ENCODE data around the gene C2CD2. TPM values are rescaled to one million over a fixed set of nuclear protein-coding genes. Genes with fewer than 3 reads are reported as not detected.

The C2CD2 gene
- total RNA-seq, 4 donors from 2014 or later: 3.0 to 15.7 (median 7.4) TPM

DNA sequence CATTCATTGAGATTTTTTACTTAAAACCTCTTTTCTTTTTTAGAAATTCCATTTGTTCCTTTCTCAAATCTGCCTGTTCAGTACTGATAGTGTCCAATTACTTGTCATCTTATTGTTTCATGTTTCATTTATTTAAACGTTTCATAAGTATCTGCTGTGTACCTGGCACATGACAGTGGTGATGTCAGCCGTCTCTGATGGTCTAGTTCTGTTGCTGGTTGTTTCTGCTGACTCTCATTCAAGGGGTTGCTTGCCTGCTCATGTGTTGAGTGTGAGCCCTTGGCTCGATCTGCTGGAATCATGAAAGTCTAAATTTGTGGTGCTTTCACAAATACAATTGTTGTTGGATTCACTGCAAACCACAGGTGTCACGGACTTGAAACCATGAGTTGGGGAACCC, 25.5 kb upstream of the C2CD2 start:
- 64 to 65% methylated on average over 4 of the region's 4 CpGs for WGBS, 2 donors (ENCODE audit: low coverage in 1 of 2)
- in situ Hi-C loops (cut with MboI; ENCODE audit: low pct_ligation_motif_present in 1 of 4, low pct_unique_long_range_greater_than_20kb in 1 of 4, low sequenced_read_pairs in 3 of 4): no loop called here
- intact Hi-C loops (cut with DNase I; ENCODE audit: low total_unique reads): no loop called here
- Histone ChIP-seq H3K36me3 (no peaks in the 10 kb centered on the region), H3K4me1 (peaks cover 0 to 3% (median 1%) of the 10 kb centered on the region in 4 donors), H3K27me3 (no peaks in the 10 kb centered on the region), H3K27ac (no peak overlapping the region), H3K9me3 (peaks cover 0 to 6% of the 10 kb centered on the region in 2 donors), H3K4me3 (no peak overlapping the region)
- TF ChIP-seq, protein P1, sequence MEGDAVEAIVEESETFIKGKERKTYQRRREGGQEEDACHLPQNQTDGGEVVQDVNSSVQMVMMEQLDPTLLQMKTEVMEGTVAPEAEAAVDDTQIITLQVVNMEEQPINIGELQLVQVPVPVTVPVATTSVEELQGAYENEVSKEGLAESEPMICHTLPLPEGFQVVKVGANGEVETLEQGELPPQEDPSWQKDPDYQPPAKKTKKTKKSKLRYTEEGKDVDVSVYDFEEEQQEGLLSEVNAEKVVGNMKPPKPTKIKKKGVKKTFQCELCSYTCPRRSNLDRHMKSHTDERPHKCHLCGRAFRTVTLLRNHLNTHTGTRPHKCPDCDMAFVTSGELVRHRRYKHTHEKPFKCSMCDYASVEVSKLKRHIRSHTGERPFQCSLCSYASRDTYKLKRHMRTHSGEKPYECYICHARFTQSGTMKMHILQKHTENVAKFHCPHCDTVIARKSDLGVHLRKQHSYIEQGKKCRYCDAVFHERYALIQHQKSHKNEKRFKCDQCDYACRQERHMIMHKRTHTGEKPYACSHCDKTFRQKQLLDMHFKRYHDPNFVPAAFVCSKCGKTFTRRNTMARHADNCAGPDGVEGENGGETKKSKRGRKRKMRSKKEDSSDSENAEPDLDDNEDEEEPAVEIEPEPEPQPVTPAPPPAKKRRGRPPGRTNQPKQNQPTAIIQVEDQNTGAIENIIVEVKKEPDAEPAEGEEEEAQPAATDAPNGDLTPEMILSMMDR (IDR thresholded peaks at IDR 0.05): no peak
- TF ChIP-seq EP300 (IDR thresholded peaks at IDR 0.05; ENCODE audit: low read depth): no peak
- no peak for TF ChIP-seq POLR2A (IDR thresholded peaks at IDR 0.05)
- TF ChIP-seq POLR2AphosphoS5 (IDR thresholded peaks at IDR 0.05): no peak
- DNase-seq: no peak

DNA sequence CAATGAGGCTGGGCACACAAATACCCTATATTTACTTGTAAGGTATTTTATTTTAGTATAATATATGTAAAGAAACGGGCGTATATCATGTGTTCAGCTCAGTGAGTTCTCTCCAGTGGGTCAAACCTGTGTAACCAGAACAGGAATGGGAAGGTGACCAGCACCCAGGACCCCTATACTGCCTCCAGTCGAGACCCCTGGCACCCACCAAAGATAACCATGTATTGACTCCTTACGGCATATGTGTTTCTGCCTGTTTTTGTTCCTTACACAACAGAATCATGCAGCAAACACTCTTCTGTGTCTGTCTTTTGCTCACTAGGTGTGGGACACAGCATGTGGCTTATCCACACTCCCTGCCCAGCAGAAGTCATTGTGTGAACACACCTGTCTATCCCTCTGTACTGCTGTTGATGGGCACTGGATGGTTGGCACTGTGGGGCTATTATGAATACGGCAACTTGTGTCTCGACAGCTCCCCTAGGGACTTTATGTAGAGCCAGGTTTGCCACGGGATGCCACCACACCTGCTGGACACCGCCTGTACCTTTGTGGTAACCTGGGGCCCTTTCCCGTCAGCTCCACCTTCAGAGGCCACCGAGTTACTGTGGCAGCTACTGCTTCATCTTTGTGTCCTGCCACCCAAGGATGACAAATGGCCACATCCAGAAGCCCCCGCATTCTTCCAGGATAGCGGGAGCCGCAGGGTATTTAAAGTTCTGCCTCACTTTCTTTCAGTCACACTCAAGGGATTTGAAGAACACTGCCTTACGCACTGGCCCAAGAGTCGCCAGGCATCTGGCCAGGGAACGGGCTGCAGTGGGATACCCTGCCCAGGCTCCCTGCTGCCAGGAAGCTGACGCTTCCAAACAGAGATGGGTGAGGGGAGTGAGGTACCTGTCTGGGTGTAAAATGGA, 23.5 kb upstream of the C2CD2 start:
- intact Hi-C loops (cut with DNase I; ENCODE audit: low total_unique reads) (no loop called here), in situ Hi-C loops (cut with MboI; ENCODE audit: low pct_ligation_motif_present in 1 of 4, low pct_unique_long_range_greater_than_20kb in 1 of 4, low sequenced_read_pairs in 3 of 4) (no loop called here)
- H3K27ac ChIP-seq: no peak overlapping the region
- no peak overlapping the region for H3K4me3 ChIP-seq
- peaks cover 0 to 6% of the 10 kb centered on the region in 2 donors for H3K9me3 ChIP-seq
- DNase-seq: no peak
- H3K4me1 ChIP-seq: peaks cover 0 to 15% (median 9%) of the 10 kb centered on the region in 4 donors
- WGBS, 2 donors (ENCODE audit: low coverage in 1 of 2): 87 to 88% methylated on average over 6 to 15 of the region's 17 CpGs
- H3K27me3 ChIP-seq: no peaks in the 10 kb centered on the region
- H3K36me3 ChIP-seq: no peaks in the 10 kb centered on the region
- TF ChIP-seq POLR2AphosphoS5 (IDR thresholded peaks at IDR 0.05) (no peak), POLR2A (IDR thresholded peaks at IDR 0.05) (no peak), EP300 (IDR thresholded peaks at IDR 0.05; ENCODE audit: low read depth) (no peak)
- TF ChIP-seq, protein P1 (IDR thresholded peaks at IDR 0.05): no peak

DNA sequence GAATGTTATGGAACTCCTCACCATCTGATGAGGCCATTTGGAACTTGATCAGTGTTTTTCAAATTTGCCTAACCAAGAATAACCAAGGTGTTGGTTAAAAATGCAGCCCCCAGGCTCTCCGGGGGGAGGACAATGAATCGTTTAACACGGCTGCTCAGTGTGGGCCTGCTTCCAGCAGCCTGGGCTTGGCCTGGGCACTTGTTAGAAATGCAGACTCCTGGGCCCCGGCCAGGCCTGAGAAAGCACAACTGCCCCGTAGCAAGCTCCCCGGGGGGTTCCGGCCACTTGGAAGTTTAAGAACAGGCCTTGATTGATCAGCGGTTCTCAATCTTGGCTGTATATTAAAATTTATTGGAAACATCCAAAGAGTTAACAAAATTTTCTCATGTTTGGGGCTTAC, 22.8 kb upstream of the C2CD2 start:
- TF ChIP-seq POLR2A (IDR thresholded peaks at IDR 0.05): no peak
- TF ChIP-seq POLR2AphosphoS5 (IDR thresholded peaks at IDR 0.05): no peak
- TF ChIP-seq, protein P1 (IDR thresholded peaks at IDR 0.05): no peak
- TF ChIP-seq EP300 (IDR thresholded peaks at IDR 0.05; ENCODE audit: low read depth): no peak
- Histone ChIP-seq H3K27me3 (no peaks in the 10 kb centered on the region), H3K4me1 (peaks cover 0 to 15% (median 9%) of the 10 kb centered on the region in 4 donors), H3K36me3 (no peaks in the 10 kb centered on the region), H3K27ac (no peak overlapping the region), H3K9me3 (peaks cover 0 to 6% of the 10 kb centered on the region in 2 donors), H3K4me3 (no peak overlapping the region)
- in situ Hi-C loops (cut with MboI; ENCODE audit: low pct_ligation_motif_present in 1 of 4, low pct_unique_long_range_greater_than_20kb in 1 of 4, low sequenced_read_pairs in 3 of 4) (no loop called here), intact Hi-C loops (cut with DNase I; ENCODE audit: low total_unique reads) (no loop called here)
- WGBS, 2 donors (ENCODE audit: low coverage in 1 of 2): 91 to 100% methylated on average over 2 to 8 of the region's 8 CpGs
- no peak for DNase-seq

DNA sequence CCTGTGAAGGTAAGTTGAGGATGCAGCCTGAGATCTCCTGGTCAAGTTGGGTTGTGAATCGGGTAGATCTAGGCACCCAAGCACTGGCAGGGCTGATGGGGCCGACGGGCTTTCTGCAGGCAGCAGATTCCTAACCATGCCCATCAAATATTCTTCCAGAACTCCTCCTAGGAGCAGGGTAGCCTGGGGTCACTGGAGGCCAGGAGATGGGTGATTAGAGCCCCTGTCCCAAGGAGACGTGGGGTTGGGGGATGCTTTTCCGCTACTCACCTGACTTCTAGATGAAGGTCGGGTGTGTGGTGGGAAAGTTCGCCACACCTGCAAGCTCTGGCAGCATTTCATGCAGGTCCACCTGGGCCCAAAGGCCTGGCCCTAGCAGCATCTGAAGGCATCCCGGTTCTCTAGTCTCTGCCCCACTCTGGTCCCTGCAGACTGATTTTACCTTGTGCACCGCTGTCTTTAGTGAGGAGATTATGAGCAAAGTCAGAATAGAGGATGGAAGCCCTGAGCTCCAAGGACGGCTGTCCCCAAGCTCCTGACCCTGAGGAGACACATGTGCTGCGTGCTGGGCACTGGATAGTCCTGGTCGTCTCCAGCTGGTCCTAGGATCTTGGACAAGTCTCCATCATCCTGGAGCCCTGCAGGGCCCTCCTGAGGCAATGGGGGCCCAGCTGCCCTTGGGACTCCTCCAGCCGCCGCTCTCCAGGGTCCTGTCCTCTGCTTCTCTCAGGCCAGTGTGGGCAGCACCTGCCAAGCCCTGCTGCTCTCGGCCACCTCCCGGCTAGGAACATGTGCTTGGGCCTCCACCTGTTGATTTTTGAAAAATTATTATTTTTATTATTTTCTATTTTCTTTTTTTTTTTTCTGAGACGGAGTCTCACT, 21.8 kb upstream of the C2CD2 start:
- Histone ChIP-seq H3K27me3 (no peaks in the 10 kb centered on the region), H3K4me1 (peaks cover 0 to 15% (median 9%) of the 10 kb centered on the region in 4 donors), H3K27ac (no peak overlapping the region), H3K36me3 (no peaks in the 10 kb centered on the region), H3K4me3 (no peak overlapping the region), H3K9me3 (peaks cover 0 to 6% of the 10 kb centered on the region in 2 donors)
- 95 to 96% methylated on average over 7 to 17 of the region's 17 CpGs for WGBS, 2 donors (ENCODE audit: low coverage in 1 of 2)
- in situ Hi-C loops (cut with MboI; ENCODE audit: low pct_ligation_motif_present in 1 of 4, low pct_unique_long_range_greater_than_20kb in 1 of 4, low sequenced_read_pairs in 3 of 4): no loop called here
- no peak for TF ChIP-seq EP300 (IDR thresholded peaks at IDR 0.05; ENCODE audit: low read depth)
- intact Hi-C loops (cut with DNase I; ENCODE audit: low total_unique reads): no loop called here
- DNase-seq: no peak

Measured in transverse colon (tissue), 4 donors.